WTC11 (cell line): ENCODE measurements around the gene NUSAP1. TPM values are rescaled to one million over a fixed set of nuclear protein-coding genes. Genes with fewer than 3 reads are reported as not detected.

Experiments
- ATAC-seq: fragments of 200-7000 bp; cut with Tn5 transposase; 2 replicates; pipeline ENCODE4 v1.10.0; 2021; ENCODE audit warnings: mild to moderate bottlenecking, moderate library complexity
- CTCF ChIA-PET: fragments of 300-600 bp; sonication (Branson Sonifier 250); formaldehyde crosslinking; loops from one replicate; lab custom pipeline; 2021; ENCODE audit warnings: antibody characterized with exemption; lab: Charles Lee
- POLR2A ChIA-PET: fragments of 350-600 bp; sonication (Branson Sonifier 250); formaldehyde crosslinking; loops from one replicate; lab custom pipeline; 2021; ENCODE audit warnings: antibody characterized with exemption; lab: Charles Lee
- DNase-seq: peaks from one replicate; pipeline ENCODE4 v3.0.0; 2021; ENCODE audit warnings: low spot score
- H3K27ac Mint-ChIP-seq: 2 replicates; pipeline ENCODE4 v1.8.0; 2021; ENCODE audit warnings: mixed read lengths
- H3K27me3 Mint-ChIP-seq: 2 replicates; pipeline ENCODE4 v1.8.0; 2021; ENCODE audit warnings: low read depth, mild to moderate bottlenecking, moderate library complexity, mixed read lengths
- H3K36me3 Mint-ChIP-seq: 2 replicates; pipeline ENCODE4 v1.8.0; 2021; ENCODE audit warnings: mixed read lengths
- H3K4me1 Mint-ChIP-seq: 2 replicates; pipeline ENCODE4 v1.8.0; 2022; ENCODE audit warnings: mixed read lengths
- H3K4me3 Mint-ChIP-seq: 2 replicates; pipeline ENCODE4 v1.8.0; 2021; ENCODE audit warnings: mild to moderate bottlenecking, moderate library complexity, mixed read lengths
- H3K9me3 Mint-ChIP-seq: 2 replicates; pipeline ENCODE4 v1.8.0; 2021; ENCODE audit warnings: mixed read lengths
- CREM ChIP-seq: sonication (generic); formaldehyde crosslinking; IDR thresholded peaks from 2 replicates; pipeline ENCODE4 v1.8.1; 2022; ENCODE audit warnings: mild to moderate bottlenecking, missing genetic modification reagents, moderate library complexity
- KAT7 ChIP-seq: sonication (generic); formaldehyde crosslinking; IDR thresholded peaks from 2 replicates; pipeline ENCODE4 v1.8.1; 2023; ENCODE audit warnings: missing genetic modification reagents, mild to moderate bottlenecking, borderline replicate concordance
- NFE2L1 ChIP-seq: sonication (generic); formaldehyde crosslinking; IDR thresholded peaks from 2 replicates; pipeline ENCODE4 v1.8.1; 2023; ENCODE audit warnings: missing genetic modification reagents
- PRDM15 ChIP-seq: sonication (generic); formaldehyde crosslinking; IDR thresholded peaks from 2 replicates; pipeline ENCODE4 v1.8.0; 2022; ENCODE audit warnings: missing genetic modification reagents
- PREB ChIP-seq: sonication (generic); formaldehyde crosslinking; IDR thresholded peaks from 2 replicates; pipeline ENCODE4 v1.8.1; 2022; ENCODE audit warnings: mild to moderate bottlenecking, missing genetic modification reagents, moderate library complexity, borderline replicate concordance
- RELA ChIP-seq: sonication (generic); formaldehyde crosslinking; IDR thresholded peaks from 2 replicates; pipeline ENCODE4 v1.8.1; 2022; ENCODE audit warnings: missing genetic modification reagents, mild to moderate bottlenecking, borderline replicate concordance
- RORB ChIP-seq: fragments of 250-450 bp; sonication (Bioruptor Pico); IDR thresholded peaks from 2 replicates; pipeline ENCODE4 v1.9.0; 2021; ENCODE audit warnings: mild to moderate bottlenecking
- TEAD1 ChIP-seq: sonication (generic); formaldehyde crosslinking; IDR thresholded peaks from 2 replicates; pipeline ENCODE4 v1.8.0; 2022; ENCODE audit warnings: mild to moderate bottlenecking, missing genetic modification reagents
- TEAD4 ChIP-seq: sonication (generic); formaldehyde crosslinking; IDR thresholded peaks from 2 replicates; pipeline ENCODE4 v1.8.0; 2022; ENCODE audit warnings: mild to moderate bottlenecking, missing genetic modification reagents
- ZNF121 ChIP-seq: sonication (generic); formaldehyde crosslinking; IDR thresholded peaks from 2 replicates; pipeline ENCODE4 v1.8.0; 2023; ENCODE audit warnings: missing genetic modification reagents
- ZNF219 ChIP-seq: sonication (generic); formaldehyde crosslinking; IDR thresholded peaks from 2 replicates; pipeline ENCODE4 v1.8.0; 2023; ENCODE audit warnings: missing genetic modification reagents, mild to moderate bottlenecking, borderline replicate concordance
- ZNF423 ChIP-seq: fragments of 250-450 bp; sonication (Bioruptor Pico); IDR thresholded peaks from 2 replicates; pipeline ENCODE4 v2.1.2; 2022; ENCODE audit warnings: mild to moderate bottlenecking, moderate library complexity
- ZNF425 ChIP-seq: fragments of 250-450 bp; sonication (Bioruptor Pico); conservative IDR thresholded peaks from 2 replicates; pipeline ENCODE4 v1.9.0; 2021; ENCODE audit warnings: mild to moderate bottlenecking
- total RNA-seq: library from RNA; stranded (reverse); gene quantifications from 3 replicates; pipeline ENCODE4 v1.2.3, GENCODE V29; 2021
- TF ChIP-seq, protein P1 (sequence below): sonication (generic); formaldehyde crosslinking; conservative IDR thresholded peaks from 2 replicates; pipeline ENCODE4 v1.8.1; 2022; ENCODE audit warnings: mild to moderate bottlenecking, missing genetic modification reagents
- TF ChIP-seq, protein P2 (sequence below): sonication (generic); formaldehyde crosslinking; IDR thresholded peaks from 2 replicates; pipeline ENCODE4 v1.8.1; 2023; ENCODE audit warnings: mild to moderate bottlenecking, missing genetic modification reagents

The NUSAP1 gene
- total RNA-seq, 1 experiment from 2014 or later, result 135 TPM

- ATAC-seq, result no peak
- DNase-seq, result no peak
- no peaks in the 10 kb centered on the region for H3K9me3 Mint-ChIP-seq
- H3K4me1 Mint-ChIP-seq, result peaks cover 17% of the 10 kb centered on the region
- no peaks in the 10 kb centered on the region for H3K27me3 Mint-ChIP-seq
- H3K27ac Mint-ChIP-seq, result peak overlapping the region; percentile 76; the same call in 1 of the 2 replicates
- no peak overlapping the region for H3K4me3 Mint-ChIP-seq
- POLR2A ChIA-PET, result no interaction called here
- TF ChIP-seq TEAD4 (CRISPR knock-in tag), result no peak
- CTCF ChIA-PET, result no interaction called here
- peaks cover 52% of the 10 kb centered on the region for H3K36me3 Mint-ChIP-seq
Observed at GRCh38 chr15:41288464-41288863, 44.2 kb upstream of the NUSAP1 start.

GRCh38 chr15:41289953-41290352 lies 42.7 kb upstream of the NUSAP1 start:
- Mint-ChIP-seq H3K27ac (no peak overlapping the region), H3K4me1 (peaks cover 17% of the 10 kb centered on the region), H3K9me3 (no peaks in the 10 kb centered on the region), H3K4me3 (no peak overlapping the region), H3K36me3 (peaks cover 55% of the 10 kb centered on the region), H3K27me3 (no peaks in the 10 kb centered on the region)
- DNase-seq (no peak), ATAC-seq (no peak)
- ChIA-PET CTCF (no interaction called here), POLR2A (no interaction called here)
- TF ChIP-seq TEAD4 (CRISPR knock-in tag) (no peak), ZNF425 (CRISPR knock-in tag) (no peak), RORB (CRISPR knock-in tag) (no peak), ZNF423 (no peak), PREB (CRISPR knock-in tag) (no peak), TEAD1 (CRISPR knock-in tag) (no peak), ZNF219 (CRISPR knock-in tag) (no peak)

GRCh38 chr15:41291065-41291631 lies 41.5 kb upstream of the NUSAP1 start:
- TF ChIP-seq, protein P1, sequence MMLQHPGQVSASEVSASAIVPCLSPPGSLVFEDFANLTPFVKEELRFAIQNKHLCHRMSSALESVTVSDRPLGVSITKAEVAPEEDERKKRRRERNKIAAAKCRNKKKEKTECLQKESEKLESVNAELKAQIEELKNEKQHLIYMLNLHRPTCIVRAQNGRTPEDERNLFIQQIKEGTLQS (CRISPR knock-in tag), result no peak
- peak; percentile 67; the same call in 1 of the 2 replicates for TF ChIP-seq ZNF121 (CRISPR knock-in tag)
- ChIA-PET POLR2A (no interaction called here), CTCF (interaction anchor here (0.7 kb wide), 1 partner anchor 284 kb away, joined by 3 read pairs; no protein-coding TSS in a partner anchor)
- no peaks in the 10 kb centered on the region for H3K27me3 Mint-ChIP-seq
- H3K4me1 Mint-ChIP-seq, result peaks cover 8% of the 10 kb centered on the region
- no peak for ATAC-seq
- H3K4me3 Mint-ChIP-seq, result no peak overlapping the region
- no peak overlapping the region for H3K27ac Mint-ChIP-seq
- no peak for DNase-seq
- H3K9me3 Mint-ChIP-seq, result no peaks in the 10 kb centered on the region
- peaks cover 52% of the 10 kb centered on the region for H3K36me3 Mint-ChIP-seq

- Mint-ChIP-seq H3K4me3 (no peak overlapping the region), H3K9me3 (no peaks in the 10 kb centered on the region), H3K27ac (peak overlapping the region; percentile 89), H3K27me3 (no peaks in the 10 kb centered on the region), H3K36me3 (peaks cover 47% of the 10 kb centered on the region), H3K4me1 (peaks cover 2% of the 10 kb centered on the region; the same call in 1 of the 2 replicates)
- ChIA-PET CTCF (no interaction called here), POLR2A (interaction anchor here (0.6 kb wide), 1 partner anchor 381 kb away, joined by 3 read pairs; no protein-coding TSS in a partner anchor)
- ATAC-seq, result no peak
- DNase-seq, result no peak
- TF ChIP-seq KAT7 (CRISPR knock-in tag), result no peak
- TF ChIP-seq NFE2L1 (CRISPR knock-in tag), result no peak
- no peak for TF ChIP-seq RELA (CRISPR knock-in tag)
- TF ChIP-seq PRDM15 (CRISPR knock-in tag), result no peak
- TF ChIP-seq, protein P2, sequence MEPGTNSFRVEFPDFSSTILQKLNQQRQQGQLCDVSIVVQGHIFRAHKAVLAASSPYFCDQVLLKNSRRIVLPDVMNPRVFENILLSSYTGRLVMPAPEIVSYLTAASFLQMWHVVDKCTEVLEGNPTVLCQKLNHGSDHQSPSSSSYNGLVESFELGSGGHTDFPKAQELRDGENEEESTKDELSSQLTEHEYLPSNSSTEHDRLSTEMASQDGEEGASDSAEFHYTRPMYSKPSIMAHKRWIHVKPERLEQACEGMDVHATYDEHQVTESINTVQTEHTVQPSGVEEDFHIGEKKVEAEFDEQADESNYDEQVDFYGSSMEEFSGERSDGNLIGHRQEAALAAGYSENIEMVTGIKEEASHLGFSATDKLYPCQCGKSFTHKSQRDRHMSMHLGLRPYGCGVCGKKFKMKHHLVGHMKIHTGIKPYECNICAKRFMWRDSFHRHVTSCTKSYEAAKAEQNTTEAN (CRISPR knock-in tag), result no peak
- no peak for TF ChIP-seq CREM (CRISPR knock-in tag)
- TF ChIP-seq PREB (CRISPR knock-in tag), result no peak
- TF ChIP-seq ZNF425 (CRISPR knock-in tag), result no peak
Observed at GRCh38 chr15:41292521-41292920, 40.2 kb upstream of the NUSAP1 start.
